AG04450 (cell line): ENCODE results near the gene MGAT4A. TPM values are rescaled to one million over a fixed set of nuclear protein-coding genes. Genes with fewer than 3 reads are reported as not detected.

ENCODE experiments used
- CTCF ChIA-PET: fragments of 300-600, 350-600 bp; formaldehyde crosslinking; extraction: SDS; loops from one replicate; lab custom pipeline; 2022; ENCODE audit warnings: antibody characterized with exemption, inconsistent platforms; lab: Charles Lee
- POLR2A ChIA-PET: fragments of 350-600 bp; formaldehyde crosslinking; extraction: SDS; loops from one replicate; lab custom pipeline; 2021; ENCODE audit warnings: antibody characterized with exemption, inconsistent platforms; lab: Yijun Ruan, JAX
- DNase-seq: peaks from one replicate; pipeline ENCODE4 v3.0.0-alpha.2; 2011; ENCODE audit warnings: low read depth, low spot score
- H3K27ac ChIP-seq: one replicate; pipeline ENCODE4 v1.5.1; 2012; ENCODE audit warnings: low read depth, low read length, control low read depth
- H3K27me3 ChIP-seq: one replicate; pipeline ENCODE4 v1.6.0; 2012; ENCODE audit warnings: low read length; ENCODE audit not compliant: control insufficient read depth, insufficient read depth
- H3K4me3 ChIP-seq: 2 replicates; pipeline ENCODE4 v1.5.1; 2011; ENCODE audit warnings: mild to moderate bottlenecking, low read depth, low read length, control low read depth
- H3K9me3 ChIP-seq: 2 replicates; pipeline ENCODE4 v1.5.1; 2012; ENCODE audit warnings: low read length; ENCODE audit not compliant: control insufficient read depth, insufficient read depth
- CTCF ChIP-seq: IDR thresholded peaks from 2 replicates; pipeline ENCODE4 v1.5.1; 2011; ENCODE audit warnings: low read depth, low read length, control low read depth, inconsistent platforms
- polyA plus RNA-seq: library from polyadenylated mRNA; depleted of rRNA; stranded (reverse); fragments of >200 nt; gene quantifications from 2 replicates; pipeline ENCODE4 v1.2.3, GENCODE V29; 2011

MGAT4A gene
- polyA plus RNA-seq, 1 experiment: 0.04 TPM

- DNase-seq: no peak
- TF ChIP-seq CTCF: no peak
- CTCF ChIA-PET: no interaction called here
- POLR2A ChIA-PET: no interaction called here
- Histone ChIP-seq H3K4me3 (no peak overlapping the region), H3K9me3 (no peaks in the 10 kb centered on the region), H3K27ac (no peak overlapping the region), H3K27me3 (peaks cover 9% of the 10 kb centered on the region)
Measured at GRCh38 chr2:98750593-98751282, 19.8 kb upstream of the MGAT4A start.

GRCh38 chr2:98749066-98749450, 18.1 kb upstream of the MGAT4A start:
- H3K4me3 ChIP-seq: no peak overlapping the region
- peaks cover 6% of the 10 kb centered on the region for H3K27me3 ChIP-seq
- no peak for TF ChIP-seq CTCF
- H3K9me3 ChIP-seq: no peaks in the 10 kb centered on the region
- DNase-seq: no peak
- ChIA-PET CTCF (no interaction called here), POLR2A (no interaction called here)
- H3K27ac ChIP-seq: no peak overlapping the region

- TF ChIP-seq CTCF: no peak
- no peaks in the 10 kb centered on the region for H3K9me3 ChIP-seq
- ChIA-PET CTCF (no interaction called here), POLR2A (no interaction called here)
- H3K27ac ChIP-seq: no peak overlapping the region
- DNase-seq: no peak
- H3K4me3 ChIP-seq: no peak overlapping the region
- peaks cover 6% of the 10 kb centered on the region for H3K27me3 ChIP-seq
Measured at GRCh38 chr2:98748292-98749065, 17.5 kb upstream of the MGAT4A start.

- DNase-seq: no peak
- H3K27me3 ChIP-seq: peaks cover 9% of the 10 kb centered on the region
- ChIA-PET POLR2A (no interaction called here), CTCF (no interaction called here)
- H3K4me3 ChIP-seq: no peak overlapping the region
- H3K27ac ChIP-seq: no peak overlapping the region
- TF ChIP-seq CTCF: no peak
- no peaks in the 10 kb centered on the region for H3K9me3 ChIP-seq
Measured at GRCh38 chr2:98747888-98748287, 17.0 kb upstream of the MGAT4A start.

- DNase-seq: no peak
- Histone ChIP-seq H3K27me3 (peaks cover 10% of the 10 kb centered on the region), H3K27ac (no peak overlapping the region), H3K4me3 (no peak overlapping the region), H3K9me3 (no peaks in the 10 kb centered on the region)
- TF ChIP-seq CTCF: no peak
- ChIA-PET CTCF (no interaction called here), POLR2A (no interaction called here)
Measured at GRCh38 chr2:98746426-98746825, 15.5 kb upstream of the MGAT4A start.
